HG02973 (cell line): ENCODE measurements around the gene KRTAP5-8.
"Not testable (repeated sequence)": the region's sequence is repeated elsewhere in the genome, so short reads cannot be mapped to it uniquely, and the experiment has no call there.

ENCODE experiments used
- ATAC-seq: cut with Tn5 transposase; IDR thresholded peaks from one replicate; pipeline ENCODE4 v1.9.1; 2021; ENCODE audit warnings: moderate library complexity; ENCODE audit not compliant: unreplicated experiment

KRTAP5-8 gene

DNA sequence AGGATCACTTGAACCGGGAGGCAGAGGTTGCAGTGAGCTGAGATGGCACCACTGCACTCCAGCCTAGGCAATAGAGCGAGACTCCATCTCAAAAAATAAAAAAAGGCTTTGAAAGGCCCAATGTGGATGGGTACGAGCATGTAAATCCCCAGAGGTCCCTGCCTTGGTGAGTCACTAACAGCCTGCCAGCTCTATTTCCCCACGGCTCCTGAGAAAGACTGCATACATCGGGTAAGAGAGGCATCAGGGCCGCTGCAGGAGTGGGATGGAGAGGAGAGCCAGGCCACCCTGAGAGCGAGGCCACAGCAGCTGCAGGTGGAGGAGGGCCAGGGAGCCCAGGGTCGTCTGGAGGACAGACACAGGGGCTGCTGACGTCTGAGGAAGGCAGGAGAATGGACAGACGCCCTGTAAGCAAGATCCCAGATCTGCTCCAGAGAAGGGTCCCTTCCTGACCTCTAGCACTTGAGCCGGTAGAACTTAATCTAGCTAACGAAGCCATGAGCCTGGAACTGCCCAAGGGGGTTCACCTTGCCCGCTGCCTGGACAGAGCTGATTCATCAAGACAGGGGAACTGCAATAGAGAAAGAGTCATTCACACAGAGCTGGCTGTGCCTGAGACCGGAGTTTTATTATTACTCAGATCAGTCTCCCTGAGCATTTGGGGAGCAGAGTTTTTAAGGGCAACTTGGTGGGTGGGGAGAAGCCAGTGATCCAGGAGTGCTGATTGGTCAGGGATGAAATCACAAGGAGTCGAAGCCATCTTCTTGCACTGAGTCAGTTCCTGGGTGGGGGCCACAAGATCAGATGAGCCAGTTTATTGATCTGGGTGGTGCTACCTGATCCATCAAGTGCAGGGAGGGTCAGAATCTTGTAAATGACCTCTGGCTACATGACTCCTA, 5.3 kb downstream of the KRTAP5-8 start:
- no peak for ATAC-seq

DNA sequence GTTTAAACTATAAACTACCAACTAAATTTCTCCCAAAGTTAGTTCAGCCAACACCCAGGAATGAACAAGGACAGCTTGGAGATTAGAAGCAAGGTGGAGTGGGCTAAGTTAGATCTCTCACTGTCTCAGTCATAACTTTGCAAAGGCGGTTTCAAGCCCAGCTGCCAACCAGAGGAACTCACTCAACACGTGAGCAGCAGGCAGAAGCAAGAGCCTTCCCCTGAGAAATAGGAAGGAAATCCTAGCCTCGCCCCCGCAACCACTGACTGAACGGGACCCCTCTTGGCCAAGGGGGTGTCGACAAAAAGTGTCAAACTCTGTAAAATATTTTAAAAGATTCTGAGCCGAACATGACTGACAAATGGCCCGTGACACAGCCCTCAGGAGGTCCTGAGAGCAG, 6.0 kb downstream of the KRTAP5-8 start:
- no peak for ATAC-seq

DNA sequence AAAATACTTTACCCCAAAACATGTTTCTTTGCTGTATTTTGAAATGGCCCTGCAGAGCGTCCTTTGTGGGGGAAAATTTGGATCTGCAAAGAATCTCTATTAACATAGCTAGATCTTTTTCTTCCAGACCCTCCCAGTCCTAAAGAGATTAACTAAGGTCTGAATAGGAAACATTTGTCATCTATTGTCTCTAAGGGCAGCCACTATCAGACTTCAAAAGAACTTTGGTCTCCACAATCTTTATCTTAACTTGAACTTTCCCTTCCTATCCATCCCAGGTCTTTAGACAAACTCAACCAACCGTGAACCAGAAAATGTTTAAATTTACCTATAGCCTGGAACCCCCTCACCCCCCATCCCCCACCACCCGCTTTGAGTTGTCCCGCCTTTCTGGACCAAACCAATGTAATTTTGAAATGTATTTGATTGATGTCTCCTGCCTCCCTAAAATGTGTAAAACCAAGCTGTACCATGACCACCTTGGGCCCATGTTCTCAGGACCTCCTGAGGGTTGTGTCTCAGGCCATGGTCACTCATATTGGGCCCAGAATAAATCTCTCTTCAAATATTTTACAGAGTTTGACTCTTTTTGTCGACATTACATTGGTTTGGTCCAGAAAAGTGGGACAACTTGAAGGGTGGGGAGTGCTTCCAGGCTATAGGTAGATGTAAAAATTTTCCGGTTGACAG, 6.8 kb downstream of the KRTAP5-8 start:
- no peak for ATAC-seq

DNA sequence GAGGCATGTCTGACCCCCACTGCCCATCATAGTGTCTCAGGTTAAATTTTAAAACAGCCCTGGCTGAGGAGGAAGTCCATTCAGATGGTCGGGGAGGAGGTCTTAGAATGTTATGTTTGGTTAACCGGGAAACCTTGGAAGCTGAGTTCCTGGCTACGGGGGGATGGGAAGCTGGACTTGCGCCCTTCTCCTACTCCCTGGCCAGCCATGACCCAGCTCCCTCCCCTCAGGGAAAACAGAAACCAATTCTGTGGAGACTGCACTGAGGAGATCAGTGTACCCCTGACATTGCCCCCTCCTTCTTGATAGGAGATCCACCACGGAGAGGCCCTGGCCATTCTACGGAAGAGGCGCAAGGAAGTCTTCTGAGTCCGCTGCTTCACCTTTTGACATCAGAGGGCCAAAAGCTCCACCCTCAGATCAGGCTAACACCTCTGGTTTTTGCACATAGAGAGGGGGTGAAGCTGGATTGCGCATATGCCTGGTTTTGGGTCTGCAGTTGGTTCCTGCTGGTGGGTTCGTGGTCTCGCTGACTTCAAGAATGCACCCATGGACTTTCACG, 7.7 kb downstream of the KRTAP5-8 start:
- no peak for ATAC-seq

DNA sequence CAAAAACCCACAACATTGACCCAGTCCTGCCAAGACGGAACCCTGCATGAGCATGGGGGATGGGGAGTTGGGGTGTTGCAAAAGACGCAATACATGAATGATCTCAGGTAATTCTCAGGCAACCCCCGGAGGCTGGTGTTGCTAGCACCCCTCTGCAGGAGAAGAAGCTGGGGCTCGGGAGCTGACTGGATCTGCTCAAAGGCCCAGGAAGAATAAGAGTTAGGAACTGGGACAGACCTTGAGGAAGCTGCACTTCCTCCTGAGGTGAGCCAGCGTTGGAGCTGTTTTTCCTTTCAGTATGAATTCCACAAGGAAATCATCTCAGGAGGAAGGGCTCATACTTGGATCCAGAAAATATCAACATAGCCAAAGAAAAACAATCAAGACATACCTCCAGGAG, 10.3 kb downstream of the KRTAP5-8 start, which contains the start of gene KRTAP5-9:
KRTAP5-9 (plus strand) TSS at position 301 of the 400 bp plus-strand sequence. CDS start 238 bp downstream, outside the sequence.
- no peak for ATAC-seq

DNA sequence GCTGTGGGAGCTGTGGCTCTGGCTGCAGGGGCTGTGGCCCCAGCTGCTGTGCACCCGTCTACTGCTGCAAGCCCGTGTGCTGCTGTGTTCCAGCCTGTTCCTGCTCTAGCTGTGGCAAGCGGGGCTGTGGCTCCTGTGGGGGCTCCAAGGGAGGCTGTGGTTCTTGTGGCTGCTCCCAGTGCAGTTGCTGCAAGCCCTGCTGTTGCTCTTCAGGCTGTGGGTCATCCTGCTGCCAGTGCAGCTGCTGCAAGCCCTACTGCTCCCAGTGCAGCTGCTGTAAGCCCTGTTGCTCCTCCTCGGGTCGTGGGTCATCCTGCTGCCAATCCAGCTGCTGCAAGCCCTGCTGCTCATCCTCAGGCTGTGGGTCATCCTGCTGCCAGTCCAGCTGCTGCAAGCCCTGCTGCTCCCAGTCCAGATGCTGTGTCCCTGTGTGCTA, 10.9 kb downstream of the KRTAP5-8 start:
- ATAC-seq, result no peak

DNA sequence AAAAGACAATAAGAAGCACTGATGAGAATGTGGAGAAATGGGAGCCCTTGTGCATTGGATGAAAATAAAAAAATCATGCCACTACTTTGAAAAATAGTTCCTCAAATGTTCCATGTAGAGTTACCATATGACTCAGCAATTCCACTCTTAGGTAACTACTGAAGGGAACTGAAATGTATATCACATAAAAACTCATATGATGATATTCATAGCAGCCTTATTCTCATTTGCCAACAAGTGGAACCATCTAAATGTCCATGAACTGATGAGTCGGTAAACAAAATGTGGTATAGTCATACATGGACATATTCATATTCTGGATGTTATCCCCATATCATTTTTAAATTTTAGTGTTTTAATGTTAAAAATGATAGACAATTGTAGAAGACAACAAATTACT, 13.9 kb downstream of the KRTAP5-8 start:
- no peak for ATAC-seq

DNA sequence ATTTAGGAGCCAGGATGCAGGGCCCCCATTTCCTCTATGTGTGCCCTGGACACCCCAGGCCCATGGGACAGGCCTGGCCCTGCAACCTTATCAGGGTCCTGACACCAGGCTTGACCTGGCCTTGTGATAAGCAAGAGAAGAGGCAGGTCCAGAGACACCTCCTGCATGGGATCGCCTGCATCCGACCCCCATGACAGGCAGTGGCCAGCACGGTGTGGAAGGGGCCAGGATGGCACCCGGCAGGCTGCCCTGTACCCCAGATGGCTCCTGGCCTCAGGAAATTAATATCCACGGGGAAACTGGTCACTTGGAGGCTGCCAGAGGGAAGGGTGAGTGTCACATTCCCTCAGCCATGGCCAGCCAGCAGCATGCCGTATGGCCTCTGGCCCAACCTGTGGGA, 17.2 kb downstream of the KRTAP5-8 start:
- no peak for ATAC-seq

DNA sequence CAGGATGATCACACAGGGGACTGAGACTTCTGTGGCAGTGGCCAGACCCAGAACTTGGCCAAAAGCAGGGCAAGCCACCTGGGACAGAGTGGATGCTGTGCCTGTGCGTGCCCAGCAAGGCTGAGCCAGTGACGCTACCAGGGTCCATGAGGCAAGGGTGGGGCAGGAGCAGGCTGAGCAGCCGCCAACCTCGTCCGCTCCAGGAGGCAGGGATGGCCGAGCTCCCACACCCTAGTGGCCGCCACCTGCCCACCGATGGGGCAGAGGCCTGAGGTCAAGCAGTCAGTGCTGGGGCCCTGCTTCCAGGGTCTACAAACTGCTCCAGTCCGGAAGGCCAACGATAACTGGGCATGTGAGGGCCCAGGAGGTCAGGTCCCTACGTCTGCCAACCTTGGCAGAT, 17.7 kb downstream of the KRTAP5-8 start:
- ATAC-seq, result no peak

DNA sequence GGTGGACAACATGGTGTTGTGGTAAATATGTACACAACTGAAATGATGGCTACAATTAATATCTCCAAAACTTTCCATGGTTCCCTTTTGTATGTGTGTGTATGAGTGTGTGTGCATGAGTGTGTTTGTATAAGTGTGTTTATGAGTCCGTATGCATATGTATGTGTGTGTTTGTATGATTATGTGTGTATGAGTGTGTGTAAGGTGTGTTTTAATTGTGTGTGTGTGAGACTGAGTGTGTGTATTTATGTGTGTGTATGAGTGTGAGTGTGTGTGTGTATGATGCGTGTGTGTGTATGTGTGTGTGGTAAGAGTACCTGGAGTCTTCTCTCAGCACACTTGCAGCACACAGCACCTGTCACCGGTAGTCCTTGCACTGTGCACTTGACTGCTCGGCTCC, 18.2 kb downstream of the KRTAP5-8 start:
- no peak for ATAC-seq

DNA sequence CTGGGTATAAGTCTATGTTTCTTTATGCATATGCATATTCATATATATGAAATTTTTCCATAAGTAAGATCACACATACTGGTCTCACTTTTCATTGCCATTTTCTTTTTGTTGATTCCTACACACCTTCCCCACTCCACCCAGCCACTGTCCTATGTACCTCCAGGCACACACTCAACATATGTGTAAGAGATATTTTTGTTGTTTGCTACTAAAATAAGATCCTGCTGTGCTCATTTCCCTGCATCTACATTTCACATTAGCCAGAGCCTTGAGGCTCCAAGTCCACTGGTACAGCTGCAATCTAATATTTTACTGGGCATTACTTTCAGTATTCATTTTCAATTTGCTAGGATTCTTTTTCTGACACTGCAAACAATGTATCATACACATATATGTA, 19.4 kb downstream of the KRTAP5-8 start:
- ATAC-seq, result no peak

DNA sequence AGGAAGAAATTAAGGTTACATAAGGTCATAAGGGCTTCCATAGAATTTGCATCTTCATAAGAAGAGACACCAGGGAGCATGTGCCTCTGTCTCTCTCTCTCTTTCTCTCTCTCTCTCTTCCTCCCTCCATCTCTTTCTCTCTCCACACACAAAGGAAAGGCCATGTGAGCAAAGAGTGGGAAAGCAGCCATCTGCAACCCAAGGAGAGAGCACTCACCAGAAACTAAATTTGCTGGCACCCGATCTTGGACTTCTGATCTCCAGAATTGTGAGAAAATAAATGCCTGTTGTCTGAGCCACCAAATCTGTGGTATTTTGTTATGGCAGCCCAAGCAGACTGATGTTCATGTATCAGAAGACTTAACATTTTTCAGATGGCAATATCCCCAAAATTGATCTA, 21.2 kb downstream of the KRTAP5-8 start:
- no peak for ATAC-seq

DNA sequence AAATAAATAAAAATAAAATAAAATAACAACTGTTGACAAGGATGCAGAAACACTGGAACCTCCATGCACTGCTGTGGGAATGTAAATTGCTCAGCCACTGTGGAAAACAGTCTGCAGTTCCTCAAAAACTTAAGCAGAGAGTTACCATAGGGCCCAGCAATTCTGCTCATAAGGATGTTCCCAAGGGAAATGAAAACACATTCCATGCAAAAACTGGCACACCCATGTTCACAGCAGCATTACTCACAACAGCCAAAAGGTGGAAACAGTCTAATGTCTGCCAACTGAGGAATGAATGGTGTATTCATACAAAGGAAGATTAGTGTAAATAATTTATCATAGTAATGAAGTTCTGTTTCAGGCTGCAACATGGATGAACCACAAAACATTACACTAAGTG, 24.3 kb downstream of the KRTAP5-8 start:
- ATAC-seq, result no peak

DNA sequence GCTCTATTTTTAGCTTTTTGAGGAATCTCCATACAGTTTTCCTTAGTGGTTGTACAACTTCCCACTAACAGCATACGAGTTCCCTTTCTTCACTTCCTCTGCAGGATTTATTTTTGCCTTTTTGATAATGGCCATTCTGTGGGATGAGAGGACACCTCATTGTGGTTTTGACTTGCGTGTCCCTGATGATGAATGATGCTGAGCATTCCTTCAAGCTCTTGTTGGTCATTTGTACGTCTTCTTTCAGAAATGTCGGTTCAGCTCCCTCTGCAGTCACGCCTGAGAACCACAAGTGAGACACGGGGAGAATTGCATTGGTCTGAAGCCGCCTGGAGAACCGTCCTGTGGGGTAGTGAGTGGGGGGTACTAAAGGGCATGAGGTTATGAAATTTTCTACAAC, 25.6 kb downstream of the KRTAP5-8 start:
- no peak for ATAC-seq

DNA sequence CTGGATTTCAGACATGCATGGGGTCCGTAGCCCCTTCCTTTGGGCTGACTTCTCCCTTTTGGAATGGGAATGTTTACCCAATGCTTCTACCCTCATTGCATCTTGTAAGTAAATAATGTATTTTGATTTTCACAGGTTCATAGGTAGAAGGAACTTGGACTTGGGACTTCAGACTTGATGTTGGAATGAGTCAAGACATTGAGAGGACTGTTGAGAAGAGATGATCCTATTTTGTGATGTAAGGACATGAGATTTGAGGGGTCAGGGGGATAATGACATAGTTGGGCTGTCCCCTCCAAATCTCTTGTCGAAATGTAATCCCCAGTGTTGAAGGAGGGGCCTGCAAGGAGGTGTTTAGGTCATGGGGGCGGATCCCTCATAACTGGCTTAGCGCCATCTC, 26.6 kb downstream of the KRTAP5-8 start:
- ATAC-seq, result no peak

DNA sequence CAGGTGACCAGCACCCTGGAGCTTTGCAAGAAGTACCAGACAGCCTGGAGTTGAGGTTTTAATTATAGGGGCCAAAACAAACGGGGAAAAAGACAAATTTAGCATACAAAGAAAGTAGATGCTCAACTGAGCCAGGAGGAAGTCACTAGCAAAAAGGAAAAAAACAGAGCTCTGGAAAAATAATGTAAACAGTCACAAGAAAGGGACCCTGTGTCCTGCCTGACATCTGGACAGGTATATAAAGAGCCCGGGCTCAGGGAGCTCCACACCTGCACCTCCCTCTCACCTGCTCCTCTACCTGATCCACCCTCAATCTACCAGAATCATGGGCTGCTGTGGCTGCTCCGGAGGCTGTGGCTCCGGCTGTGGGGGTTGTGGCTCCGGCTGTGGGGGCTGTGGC, 27.4 kb downstream of the KRTAP5-8 start, which contains the start of gene KRTAP5-10:
KRTAP5-10 (plus strand) TSS at position 301 of the 400 bp plus-strand sequence; CDS start at position 326, 25 bp downstream.
- ATAC-seq, result no peak

DNA sequence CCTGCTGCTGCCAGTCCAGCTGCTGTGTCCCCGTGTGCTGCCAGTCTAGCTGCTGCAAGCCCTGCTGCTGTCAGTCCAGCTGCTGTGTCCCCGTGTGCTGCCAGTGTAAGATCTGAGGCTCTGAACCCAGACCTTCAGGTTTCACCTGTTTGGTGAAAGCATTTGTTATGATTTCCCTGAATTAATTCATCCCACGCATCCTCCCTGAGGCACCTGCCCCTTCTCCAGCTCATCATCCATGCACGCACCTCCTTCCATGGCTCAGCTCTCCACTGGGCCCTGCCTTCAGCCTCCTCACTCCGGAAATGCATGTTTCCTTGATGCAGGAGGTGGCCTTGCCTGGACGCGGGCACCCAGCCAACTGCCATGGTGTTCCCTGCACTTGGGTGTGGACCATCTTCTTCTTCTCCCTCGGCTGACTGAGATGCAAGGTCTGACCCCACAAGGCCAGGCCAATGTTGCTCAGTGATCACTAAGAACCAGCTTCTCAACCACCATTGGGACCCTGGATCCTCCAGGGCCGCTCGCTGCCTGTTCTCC, 28.3 kb downstream of the KRTAP5-8 start:
- ATAC-seq, result no peak

DNA sequence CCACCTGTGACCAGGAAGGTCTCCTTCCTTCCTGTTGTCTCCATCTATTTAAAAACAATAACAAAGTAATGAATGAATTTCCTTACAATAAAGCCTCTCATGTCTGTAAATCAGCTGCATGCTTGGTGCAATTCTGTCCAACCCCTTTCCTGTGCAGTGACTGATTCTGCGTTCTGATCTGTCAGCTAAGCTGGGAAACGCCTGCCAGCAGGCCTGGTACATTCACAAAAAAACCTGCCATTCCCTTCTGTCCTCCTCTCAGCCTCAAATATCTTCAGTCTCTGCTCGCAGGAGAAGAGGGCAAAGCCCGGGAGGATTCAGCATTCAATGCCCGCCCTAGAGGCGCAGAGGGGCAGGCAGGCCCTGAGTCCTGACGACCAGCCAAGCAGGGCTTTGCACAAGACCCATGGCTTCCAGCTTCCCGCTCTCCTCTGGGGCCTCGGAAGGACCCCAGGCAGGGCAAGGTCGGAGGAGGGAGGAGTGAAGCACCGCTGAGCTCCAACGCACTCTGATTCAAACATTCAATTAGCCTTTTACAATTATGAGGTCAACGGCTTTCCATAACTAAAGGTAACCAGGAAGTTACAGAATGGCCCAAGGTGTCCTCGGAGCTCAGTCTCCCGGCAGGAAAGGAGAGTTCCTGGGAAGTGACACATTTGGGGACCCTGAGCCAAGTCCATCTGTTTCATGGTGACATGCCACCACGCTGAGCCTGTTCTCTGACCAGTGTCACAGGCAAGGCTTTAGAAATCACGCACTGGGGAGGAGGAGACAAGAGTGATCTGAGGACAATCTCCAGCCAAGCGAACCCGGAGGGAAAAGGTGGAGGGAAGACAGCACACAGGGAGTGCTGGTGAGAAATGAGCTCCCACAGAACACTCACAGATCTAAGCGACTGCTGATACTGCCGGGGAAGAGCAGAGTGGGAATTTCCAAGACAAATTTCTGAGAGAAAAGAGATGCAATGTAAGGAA, 29.1 kb downstream of the KRTAP5-8 start:
- not testable (repeated sequence) for ATAC-seq

DNA sequence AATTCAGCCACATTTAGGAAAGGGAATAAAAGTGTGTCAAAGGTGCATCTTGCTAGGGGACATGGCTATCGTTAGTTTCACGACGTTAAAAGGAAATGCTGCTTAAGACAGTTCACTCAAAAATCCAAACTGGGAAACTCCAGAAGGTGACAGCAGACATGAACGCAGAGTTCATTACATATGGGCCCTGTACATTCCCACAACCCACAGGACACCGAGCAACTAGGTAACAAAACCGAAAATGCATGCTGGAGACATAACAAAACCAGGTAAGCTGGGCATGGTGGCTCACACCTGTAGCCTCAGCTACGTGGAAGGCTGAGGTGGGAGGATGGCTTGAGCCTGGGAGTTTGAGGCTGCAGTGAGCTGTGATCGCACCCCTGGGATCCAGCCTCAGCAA, 29.8 kb downstream of the KRTAP5-8 start:
- not testable (repeated sequence) for ATAC-seq

DNA sequence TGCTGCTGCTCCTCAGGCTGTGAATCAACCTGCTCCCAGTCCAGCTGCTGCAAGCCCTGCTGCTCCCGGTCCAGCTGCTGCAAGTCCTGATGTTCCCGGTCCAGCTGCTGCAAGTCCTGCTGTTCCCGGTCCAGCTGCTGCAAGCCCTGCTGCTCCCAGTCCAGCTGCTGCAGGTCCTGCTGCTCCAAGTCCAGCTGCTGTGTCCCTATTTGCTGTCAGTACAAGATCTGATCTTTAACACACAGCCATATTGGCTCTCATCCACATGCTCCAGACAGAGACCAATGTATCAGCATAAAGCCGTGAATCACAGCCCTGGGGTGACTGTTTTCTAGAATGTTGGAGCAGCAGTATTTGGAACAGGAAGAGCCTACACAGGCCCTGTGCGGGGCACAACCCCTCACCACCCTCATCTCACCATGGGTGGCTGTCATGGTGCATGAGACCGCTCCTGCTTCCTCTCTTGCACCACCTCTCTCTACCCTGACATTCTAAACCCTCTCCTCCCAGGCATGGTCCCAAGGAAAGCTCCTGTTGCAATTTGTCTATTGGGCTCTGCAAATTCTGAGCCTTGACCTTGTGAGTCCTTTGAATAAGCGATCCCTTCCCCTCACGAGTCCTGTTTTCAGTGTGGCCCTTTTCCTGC, 31.0 kb downstream of the KRTAP5-8 start:
- no peak for ATAC-seq
